Middle frontal gyrus (tissue), 1 donor: ENCODE measurements around the gene GFOD2.

ENCODE experiments used
- DNase-seq: peaks from one replicate; pipeline ENCODE4 v3.0.0-alpha.2; 2015; ENCODE audit warnings: low spot score; ENCODE audit errors: extremely low spot score

The GFOD2 gene

DNA sequence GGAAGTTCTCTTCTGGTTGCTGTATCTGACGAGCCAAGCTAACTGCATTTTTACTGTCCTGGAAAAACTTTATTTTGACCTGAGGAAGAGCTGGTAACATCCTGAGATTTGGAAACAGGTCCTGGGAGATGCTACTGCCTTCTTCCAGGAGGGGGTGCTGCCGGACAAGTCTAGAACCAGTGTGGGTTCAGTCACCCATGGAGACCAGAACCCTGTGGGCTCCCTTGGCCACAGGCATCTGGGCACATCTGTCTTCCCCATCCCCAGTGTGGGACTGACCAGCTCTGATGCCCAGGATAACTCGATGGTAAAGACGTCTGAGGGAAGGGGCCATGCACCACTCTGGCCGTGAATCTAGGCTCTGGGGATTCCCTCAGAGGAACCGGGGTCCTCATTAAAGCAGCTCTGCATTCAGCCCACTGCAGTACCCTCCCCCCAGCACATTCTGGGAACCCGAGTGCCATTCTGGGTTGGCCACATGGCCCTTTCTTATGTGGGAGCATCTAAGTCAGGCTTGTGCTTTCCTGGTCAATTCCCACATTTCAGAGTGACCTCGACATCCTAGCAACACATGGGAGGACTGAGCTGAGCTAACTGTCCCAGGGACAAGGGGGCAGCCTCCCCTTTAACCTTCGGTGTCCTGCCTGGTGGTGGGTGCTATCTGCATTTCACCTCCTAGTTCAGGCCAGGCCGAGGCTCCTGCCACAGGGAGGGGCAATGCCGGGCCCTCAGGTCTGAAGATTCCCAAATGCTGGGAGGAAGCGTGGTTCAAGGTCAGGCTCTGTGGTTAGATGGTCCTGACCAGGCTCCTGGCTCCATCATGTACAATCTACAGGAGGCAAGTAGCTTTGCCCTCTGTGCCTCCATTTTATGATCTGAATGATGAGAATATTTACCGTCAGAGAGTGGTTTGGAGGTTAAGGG is 46.1 kb downstream of the GFOD2 start:
- DNase-seq, result no peak

- DNase-seq, result no peak
These were observed 46.8 kb downstream of the GFOD2 start for GRCh38 chr16:67672306-67672705.

DNA sequence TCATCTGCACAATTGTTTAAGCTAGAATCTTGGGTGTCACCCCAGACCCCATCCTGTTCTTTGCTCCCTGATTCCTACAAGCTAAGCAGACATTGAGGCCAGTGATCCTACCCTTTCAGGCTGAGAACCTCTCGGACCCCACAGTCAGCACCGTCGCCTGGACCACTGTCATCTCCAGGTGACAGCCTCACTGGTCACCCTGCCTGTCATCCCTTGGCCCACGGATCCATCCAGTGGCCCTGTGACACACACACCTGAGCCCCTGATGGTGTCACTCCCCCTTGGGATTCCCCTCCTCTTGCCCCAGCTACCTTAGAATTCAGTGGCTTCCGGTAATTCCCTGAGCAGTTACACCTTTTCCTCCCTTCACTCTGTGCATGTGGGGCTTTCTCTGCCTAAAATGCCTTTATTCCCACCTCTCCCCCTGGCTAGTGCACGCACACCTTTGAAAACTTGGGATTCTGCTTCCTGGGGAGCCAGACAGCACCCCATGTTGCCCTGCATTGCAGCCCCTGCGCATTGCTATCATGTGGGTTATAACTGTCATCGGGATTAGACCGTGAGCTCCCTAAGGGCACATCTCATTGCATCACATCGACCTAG is 49.5 kb downstream of the GFOD2 start:
- DNase-seq, result no peak

GRCh38 chr16:67668495-67669157 is 50.5 kb downstream of the GFOD2 start:
- no peak for DNase-seq

DNA sequence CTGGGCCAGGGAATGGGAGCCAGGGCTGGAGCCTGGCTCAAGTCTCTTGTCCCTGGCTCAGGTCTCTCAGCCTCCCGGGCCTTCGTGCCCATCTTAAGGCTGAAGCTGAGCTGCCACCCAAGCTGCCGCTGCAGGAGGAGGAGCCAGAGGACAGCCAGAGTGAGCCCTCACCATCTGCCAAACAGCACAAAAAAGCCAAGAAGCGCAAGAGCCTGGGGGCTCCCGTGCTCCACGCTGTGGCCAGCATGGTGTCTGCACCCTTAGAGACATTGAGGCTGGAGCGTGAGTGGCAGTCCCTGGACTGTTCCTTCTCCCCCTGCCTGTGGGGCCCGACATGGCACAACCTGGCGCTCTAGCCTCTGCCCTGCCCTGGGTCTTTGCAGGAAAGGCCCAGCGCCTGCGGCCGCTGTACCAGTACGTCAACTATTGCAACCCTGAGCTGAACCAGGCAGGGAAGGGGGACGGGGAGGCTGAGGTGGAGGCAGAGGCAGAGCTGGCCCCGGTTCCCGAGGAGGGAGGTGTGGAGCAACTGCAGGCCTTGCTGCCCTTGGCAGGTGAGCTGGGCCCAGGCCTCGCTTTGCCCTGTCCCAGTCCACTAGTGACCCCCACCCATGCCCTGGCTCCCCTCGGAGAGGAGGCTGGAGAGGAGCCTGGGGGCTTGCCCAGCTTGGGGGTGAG is 51.2 kb downstream of the GFOD2 start:
- peak; percentile 68 for DNase-seq

- no peak for DNase-seq
These were observed 51.7 kb downstream of the GFOD2 start for GRCh38 chr16:67667453-67667816.

DNA sequence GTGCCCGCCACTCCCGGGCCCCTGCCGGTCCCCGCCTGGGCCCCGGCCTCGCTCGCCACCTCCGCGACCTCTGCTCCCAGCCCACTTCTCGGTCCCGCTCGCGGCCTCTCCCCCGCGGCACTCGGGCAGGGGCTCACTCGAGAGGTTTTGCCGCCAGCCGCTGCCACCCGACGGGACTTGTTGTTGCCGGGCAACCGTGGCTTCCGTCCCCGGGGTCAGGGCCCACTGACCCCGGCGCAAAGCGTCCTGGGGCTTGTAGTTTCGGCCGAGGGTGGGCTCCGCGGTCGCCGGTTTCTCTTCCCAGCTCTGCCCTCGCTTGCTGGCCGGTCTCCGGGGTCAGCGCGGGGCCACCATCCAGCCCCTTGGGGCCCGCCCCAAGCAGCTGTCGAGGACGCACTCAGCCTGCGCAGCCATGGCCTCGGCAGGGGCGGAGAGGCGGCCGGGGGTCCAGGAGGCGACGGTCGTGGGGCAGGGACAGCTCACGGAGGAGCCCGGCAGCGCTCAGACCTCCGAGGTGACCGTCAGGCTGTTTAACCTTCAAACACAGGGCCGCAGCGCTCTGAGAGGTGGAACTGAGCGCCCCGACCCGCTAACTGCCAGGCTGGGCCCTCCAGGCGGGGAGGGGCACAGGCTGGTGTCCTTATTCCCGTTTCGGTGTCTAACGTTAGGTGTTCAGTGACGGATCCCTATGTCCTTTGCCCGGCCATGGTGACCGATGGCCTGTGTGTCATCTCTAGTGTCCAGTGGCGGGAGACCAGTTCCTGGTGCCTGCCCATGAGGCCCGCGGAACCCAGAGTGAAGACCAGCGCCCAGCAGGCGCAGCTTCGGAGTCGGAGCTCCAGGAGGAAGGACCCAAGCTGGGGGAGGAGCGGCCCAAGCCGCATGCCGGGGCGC is 52.3 kb downstream of the GFOD2 start, which contains the start of the genes C16orf86 and ENKD1:
Gene C16orf86, plus strand, starts transcription at position 256 of the 894 bp plus-strand sequence. Its CDS starts 157 bp downstream, at position 413.
Gene ENKD1, minus strand, starts transcription at position 192 of the 894 bp plus-strand sequence. CDS start 308 bp downstream, outside the sequence.
- peak; percentile 52 for DNase-seq

DNA sequence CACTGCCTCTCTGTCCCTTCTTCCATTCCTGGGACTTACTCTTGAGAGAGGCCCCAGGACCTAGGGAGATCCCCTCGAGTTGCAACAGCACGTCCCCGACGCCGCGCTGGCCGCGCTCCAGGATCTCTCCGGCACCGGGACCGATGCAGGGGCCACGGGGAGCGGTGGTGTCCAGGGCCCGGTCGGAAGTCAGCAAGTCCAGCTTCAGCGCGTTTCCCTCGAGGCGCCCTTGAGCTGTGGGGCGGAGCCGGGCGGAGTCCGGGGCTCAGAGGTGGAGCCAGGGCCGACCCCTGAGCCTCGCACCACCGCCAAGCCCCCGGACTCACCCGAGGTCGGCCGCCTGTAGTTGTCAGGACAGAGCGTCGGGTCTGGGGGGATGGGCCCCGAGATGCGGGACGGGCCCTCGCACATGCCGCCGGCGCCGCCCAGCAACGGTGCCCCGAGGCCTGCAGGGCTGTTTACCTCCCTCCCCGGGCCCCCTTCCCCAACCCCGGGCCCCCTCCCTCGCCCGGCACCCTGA is 53.0 kb downstream of the GFOD2 start:
- no peak for DNase-seq

DNA sequence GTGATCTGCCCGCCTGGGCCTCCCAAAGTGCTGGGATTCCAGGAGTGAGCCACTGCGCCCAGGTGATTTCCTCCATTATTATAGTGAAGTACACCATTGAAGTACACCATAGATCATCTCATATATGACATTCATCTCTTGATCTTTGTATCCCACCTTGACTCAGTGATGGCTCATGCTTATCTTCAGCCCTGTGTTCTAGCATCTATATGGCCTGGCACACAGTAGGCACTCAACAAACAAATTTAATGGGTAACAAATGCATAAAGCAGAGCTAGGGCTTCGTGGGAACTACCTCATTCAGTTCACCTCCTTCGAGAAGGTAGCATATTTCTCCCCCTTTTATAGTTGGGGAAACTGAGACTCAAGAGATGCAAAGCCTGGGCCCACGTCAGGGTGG is 53.5 kb downstream of the GFOD2 start:
- DNase-seq, result no peak

- no peak for DNase-seq
These were observed 54.2 kb downstream of the GFOD2 start for GRCh38 chr16:67664871-67665270.

DNA sequence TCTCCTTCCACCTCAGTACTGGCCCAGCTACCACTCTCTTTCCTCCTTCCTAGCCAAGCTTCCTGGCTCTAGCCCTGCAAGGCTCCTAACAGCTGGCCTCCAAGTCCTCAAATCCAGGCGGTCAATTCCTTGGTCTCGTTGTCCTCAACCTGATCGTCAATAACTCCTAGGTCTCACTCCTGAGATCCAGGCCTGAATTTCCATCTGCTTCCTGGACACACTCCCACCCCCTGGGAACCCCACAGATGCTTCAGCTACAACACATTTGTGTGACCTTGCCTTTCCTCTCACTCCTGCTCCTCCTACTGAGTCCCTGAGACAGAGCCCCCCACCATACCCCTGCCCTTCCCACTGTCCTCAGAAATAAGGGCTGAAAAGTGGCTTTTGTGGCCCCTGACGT is 54.9 kb downstream of the GFOD2 start:
- no peak for DNase-seq

DNA sequence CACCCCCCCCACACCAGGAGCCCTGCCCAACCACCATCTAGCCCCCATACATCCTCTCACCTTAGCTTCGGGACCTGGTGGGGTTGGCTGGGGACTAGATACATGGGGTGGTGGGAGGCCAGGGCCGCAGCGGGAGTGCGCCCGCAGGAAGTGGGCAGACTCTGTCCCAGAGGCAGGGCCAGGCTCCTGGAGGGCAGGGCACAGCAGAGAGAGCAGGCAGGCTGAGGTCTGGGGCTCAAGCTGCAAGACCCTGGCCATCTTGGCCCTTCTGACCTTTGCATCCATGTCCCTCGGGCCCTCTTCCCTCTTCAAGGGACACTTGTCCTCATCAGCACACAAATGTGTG is 55.3 kb downstream of the GFOD2 start:
- DNase-seq, result no peak

DNA sequence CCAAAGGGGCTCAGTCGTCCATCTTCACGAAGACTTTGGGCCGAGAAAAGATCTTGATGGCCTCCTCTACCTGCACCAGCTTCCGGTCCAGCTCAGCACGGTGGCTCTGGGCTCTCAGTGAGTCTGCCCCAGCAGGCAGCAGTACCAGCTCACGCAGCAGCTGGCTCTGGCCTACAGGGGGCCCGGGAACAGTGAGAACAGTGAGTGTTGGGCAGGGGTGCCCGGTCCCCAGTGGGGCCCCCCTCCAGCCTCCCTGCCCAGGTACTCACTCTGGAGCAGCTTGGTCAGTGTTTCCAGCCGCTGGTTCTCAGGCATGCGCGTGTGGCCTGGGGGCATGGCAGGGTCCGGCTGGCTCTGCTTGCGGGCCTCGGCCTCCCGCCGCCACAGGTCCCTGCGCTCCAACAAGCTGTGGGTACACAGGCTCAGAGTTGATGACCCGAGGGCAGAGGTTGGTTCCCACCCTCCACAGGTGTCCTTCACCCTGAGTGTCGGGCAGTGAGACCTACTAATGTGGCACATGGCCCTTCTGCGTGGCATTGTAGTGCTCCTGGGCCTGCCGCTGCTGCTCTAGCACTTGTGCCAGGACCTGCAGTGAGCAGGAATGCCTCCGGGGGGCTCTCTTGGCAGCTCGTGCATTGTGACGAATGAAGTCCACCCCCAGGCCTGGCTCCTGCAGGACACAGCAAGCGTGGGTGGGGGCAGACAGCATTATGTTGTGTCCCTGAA is 55.8 kb downstream of the GFOD2 start:
- DNase-seq, result no peak

DNA sequence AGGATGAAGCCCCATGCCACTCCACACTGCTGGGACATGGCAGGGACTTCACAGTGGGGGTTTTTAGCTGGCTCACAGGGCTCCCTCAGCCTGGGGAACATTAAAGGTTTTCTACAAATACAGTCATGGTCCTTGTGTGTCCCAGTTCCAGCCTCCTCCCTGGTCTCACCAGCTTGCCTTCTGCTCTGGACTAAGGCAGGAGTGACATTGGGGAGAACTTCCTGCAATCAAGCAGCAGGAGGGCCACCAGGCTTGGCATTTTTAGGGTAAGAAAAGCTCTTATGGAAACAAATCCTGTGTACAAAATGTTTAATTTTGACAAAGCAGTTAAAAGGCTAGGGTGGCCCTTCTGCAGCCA is 56.5 kb downstream of the GFOD2 start:
- DNase-seq, result no peak

GRCh38 chr16:67661886-67662652 is 57.0 kb downstream of the GFOD2 start:
- DNase-seq, result no peak

- DNase-seq, result no peak
These were observed 57.9 kb downstream of the GFOD2 start for GRCh38 chr16:67661101-67661761.

DNA sequence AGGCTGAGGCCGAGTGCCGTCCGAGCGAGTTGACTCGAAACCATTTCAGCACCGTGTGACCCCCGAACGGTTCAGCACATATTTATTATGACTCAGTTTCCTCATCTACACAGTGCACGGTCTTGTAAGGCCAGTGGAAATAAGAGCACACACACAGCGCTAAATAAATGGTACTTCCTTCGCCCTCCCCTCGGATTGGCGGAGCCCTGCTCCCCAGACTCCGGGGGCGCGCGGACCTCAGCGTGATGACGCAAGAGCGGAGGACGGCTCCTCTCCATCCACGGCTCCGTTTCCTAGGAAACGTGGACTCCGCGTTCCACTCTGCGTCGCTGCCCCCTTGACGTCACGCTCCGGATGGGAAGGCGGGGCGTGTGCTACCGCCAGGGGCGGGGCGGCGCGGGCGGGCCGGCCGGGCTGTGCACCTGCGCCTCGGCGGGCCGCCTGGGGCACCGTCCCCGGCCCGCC is 58.5 kb downstream of the GFOD2 start, which contains the start of gene PARD6A:
Gene PARD6A, plus strand, starts transcription at position 397 of the 465 bp plus-strand sequence. CDS start 79 bp downstream, outside the sequence.
- DNase-seq, result peak; percentile 97
